Fibroblast of villous mesenchyme (primary cell): ENCODE results near the gene FCGR3A. TPM values are rescaled to one million over a fixed set of nuclear protein-coding genes. Genes with fewer than 3 reads are reported as not detected.
"Not testable (repeated sequence)": the region's sequence is repeated elsewhere in the genome, so short reads cannot be mapped to it uniquely, and the experiment has no call there.

Experiments used
- DNase-seq: peaks from one replicate; pipeline ENCODE4 v3.0.0-alpha.2; 2010; ENCODE audit warnings: low read depth
- H3K4me3 ChIP-seq: 2 replicates; pipeline ENCODE4 v1.5.1; 2011; ENCODE audit warnings: low read depth, mild to moderate bottlenecking, low read length
- CTCF ChIP-seq: IDR thresholded peaks from 2 replicates; pipeline ENCODE4 v1.5.1; 2012; ENCODE audit warnings: low read depth, mild to moderate bottlenecking, low read length; ENCODE audit not compliant: insufficient read depth
- total RNA-seq: library from RNA; depleted of rRNA; stranded (reverse); fragments of >200 nt; gene quantifications from 2 replicates; pipeline ENCODE4 v1.2.3, GENCODE V29; 2012

FCGR3A gene
- total RNA-seq, 1 donor = not detected

DNA sequence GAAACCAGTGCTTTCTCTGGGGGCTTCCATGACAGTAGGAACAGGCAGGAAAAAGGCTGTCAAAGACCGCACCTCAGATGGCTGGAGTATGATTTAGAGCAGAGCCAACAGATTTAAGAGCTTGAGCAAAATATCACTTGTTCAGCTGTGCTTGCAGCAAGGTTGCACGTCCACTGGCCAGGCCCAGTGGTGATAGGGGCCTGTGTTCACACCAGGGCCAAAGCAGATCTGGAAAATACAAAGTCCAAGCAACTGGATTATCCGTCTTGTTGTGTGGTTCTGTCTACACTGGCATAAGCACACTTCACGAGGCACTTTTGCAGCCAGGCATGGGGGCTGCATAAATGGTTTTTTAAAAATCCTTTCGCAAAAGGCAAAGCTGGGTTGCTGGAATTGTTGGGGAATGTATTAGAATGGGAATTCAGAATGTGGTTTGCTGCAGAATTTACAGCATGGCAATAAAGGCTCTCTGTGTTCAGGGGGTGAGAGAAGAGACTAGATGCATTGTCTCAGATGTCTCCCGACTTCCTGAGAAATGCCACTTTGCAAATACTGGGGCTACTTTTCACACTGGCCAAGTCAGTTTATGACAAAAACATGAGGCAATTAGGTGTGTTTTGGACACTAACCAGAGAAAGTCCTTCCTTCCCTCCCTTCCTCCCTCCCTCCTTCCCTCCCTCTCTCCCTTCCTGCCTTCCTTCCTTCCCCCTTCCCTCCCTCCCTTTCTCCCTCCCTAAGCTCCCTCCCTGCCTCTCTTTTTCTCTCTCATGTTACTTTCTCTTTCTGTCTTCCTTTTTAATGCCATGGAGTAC lies 36.8 kb downstream of the FCGR3A start:
- not testable (repeated sequence) for H3K4me3 ChIP-seq, DNase-seq

GRCh38 chr1:161511756-161512060 lies 37.9 kb downstream of the FCGR3A start:
- TF ChIP-seq CTCF = no peak
- no peak for DNase-seq
- no peak overlapping the region for H3K4me3 ChIP-seq

DNA sequence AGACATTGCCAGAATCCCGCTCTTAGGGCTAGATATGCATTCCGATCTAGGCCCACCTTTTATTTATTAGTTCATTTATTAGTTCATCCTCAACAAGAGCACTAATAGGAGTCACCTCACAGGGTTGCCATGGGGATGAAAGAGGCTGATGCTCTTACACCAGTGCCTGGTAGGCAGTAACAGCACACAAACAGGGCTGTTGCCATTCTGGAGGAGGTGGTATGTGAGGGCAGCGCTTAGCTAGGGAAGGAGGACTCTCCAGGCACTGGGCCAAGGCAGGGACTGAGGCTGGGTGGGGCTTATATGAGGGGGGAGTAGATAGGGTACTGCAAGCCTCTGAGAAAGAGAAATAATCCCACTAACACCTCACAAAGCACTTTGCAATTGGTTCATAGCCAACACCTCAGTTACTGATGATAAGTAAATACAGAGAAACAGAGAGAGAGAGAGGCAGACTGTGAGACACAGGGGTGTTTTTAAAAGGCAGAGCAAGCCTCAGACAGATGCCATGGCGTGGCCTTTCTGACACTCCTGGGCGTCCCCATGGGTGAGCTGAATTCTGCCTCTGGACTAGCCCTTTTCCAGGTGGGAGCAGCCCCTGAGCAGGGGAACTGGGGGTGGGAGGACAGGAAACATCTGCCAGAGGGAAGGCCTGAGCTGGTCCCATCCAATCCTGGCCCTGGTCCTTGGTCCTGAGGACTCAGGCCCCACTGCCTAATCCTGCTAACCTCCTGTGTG lies 38.4 kb downstream of the FCGR3A start:
- TF ChIP-seq CTCF = no peak
- no peak for DNase-seq

DNA sequence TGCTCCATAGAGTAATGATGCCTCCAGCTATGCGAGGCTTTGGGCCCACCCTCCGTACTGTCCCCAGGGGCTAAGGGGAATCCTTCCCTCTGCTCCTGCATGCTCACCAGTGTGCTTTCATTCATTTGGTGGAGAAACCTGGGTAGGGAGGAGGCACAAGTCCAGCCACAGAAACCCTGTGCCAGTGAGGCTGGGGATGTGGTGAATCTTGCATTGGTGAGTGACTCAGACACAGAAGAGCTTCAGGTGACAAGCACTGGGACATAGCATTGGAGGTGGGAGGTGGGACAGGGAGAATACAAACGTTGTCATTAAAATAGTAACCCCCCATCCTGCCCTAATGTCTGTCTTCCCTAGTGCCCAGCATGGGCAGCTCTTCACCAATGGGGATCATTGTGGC lies 39.1 kb downstream of the FCGR3A start:
- no peak for TF ChIP-seq CTCF
- no peak for DNase-seq

More for the DNA sequence above, 38.4 kb downstream of the FCGR3A start:
- no peak overlapping the region for H3K4me3 ChIP-seq

GRCh38 chr1:161506336-161507223 lies 43.0 kb downstream of the FCGR3A start:
- TF ChIP-seq CTCF = no peak
- no peak overlapping the region for H3K4me3 ChIP-seq
- DNase-seq = peak; percentile 51

More for the DNA sequence above, 39.1 kb downstream of the FCGR3A start:
- H3K4me3 ChIP-seq = no peak overlapping the region

DNA sequence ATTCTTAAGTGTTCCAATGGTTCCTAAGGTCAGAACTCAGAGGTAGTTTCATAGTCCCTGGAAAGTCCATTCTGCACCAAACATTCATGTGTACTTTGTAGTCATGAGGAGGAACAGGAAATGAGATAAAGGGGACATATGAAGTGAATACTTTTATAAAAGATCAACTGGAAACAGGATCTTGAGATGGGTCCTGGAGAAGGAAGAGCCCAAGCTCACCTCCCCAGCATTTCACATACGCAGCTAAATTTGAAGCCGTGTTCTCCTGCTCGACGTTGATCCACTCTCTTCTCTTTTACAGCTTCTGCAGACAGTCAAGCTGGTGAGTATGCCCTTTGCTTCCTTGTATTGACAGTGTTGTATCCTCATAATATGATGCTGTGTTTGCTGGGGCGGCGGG lies 43.9 kb downstream of the FCGR3A start:
- DNase-seq = no peak
- H3K4me3 ChIP-seq = no peak overlapping the region
- TF ChIP-seq CTCF = no peak

GRCh38 chr1:161503394-161503748 lies 46.2 kb downstream of the FCGR3A start:
- DNase-seq = no peak
- TF ChIP-seq CTCF = no peak
- H3K4me3 ChIP-seq = no peak overlapping the region
